Occipital lobe (tissue), 2 donors: ENCODE data around the gene DUXB. TPM values are rescaled to one million over a fixed set of nuclear protein-coding genes. Genes with fewer than 3 reads are reported as not detected.

Experiments
- DNase-seq: peaks from one replicate; lab custom pipeline; 2025; lab: John Stamatoyannopoulos, UW
- total RNA-seq: library from RNA; depleted of rRNA; stranded (reverse); fragments of >200 nt; gene quantifications from one replicate; pipeline ENCODE4 v1.2.3, GENCODE V29; 2014

Gene DUXB, protein sequence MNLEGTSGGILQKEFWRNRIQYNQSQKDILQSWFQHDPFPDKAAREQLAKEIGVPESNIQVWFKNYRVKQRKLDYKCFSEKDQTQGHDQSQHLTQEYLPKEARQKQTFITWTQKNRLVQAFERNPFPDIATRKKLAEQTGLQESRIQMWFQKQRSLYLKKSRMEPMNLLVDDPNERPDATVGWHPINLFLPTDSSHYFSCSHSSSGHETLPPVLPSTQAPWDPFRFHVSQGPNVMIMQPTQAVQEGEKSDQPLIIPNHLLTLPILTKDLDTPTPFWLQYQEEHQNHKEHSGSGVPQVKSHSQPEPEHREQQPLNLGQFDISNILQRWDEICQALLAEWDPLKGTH
- not detected for total RNA-seq

DNA sequence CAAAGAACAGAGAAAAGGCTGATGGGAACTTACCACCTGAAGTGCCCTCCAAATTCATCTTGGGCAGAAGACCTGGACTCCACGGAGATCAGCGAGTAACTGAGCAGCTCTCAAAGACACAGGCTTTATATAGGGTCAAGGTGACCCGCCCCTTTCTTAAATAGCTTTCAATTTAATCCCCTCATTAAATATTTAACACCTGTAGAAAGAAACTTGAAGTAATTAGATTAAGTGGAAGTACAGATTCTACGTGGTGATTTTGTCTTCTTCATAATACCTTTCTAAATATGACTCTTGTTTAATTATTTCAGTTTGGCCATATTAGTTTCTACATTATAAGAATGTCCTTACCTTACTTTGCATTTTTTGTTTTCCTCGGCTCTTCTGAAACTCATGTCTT is at the start of gene DUXB:
DUXB (minus strand) TSS at position 101 of the 400 bp plus-strand sequence; CDS start at position 58, 43 bp downstream.
- no peak for DNase-seq

DNA sequence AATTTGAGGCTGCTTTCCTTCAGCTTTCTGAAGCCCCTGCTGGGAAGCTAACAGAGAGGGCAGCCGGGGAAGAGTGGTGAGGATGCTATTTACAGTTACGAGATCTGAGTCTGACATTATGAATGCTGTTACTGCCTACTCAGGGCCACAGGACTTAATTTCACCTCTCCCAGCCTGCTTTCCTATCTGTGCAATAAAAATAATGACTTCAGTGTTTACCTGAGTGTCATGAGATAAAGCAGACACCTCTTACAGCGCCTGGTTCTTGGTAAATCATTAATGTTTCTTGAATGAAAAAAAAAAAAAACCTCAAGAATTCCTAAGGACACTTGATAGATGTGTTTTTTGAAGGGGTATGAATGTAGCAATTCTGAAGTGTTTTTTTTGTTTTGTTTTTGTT is 49.3 kb upstream of the DUXB start:
- no peak for DNase-seq

DNA sequence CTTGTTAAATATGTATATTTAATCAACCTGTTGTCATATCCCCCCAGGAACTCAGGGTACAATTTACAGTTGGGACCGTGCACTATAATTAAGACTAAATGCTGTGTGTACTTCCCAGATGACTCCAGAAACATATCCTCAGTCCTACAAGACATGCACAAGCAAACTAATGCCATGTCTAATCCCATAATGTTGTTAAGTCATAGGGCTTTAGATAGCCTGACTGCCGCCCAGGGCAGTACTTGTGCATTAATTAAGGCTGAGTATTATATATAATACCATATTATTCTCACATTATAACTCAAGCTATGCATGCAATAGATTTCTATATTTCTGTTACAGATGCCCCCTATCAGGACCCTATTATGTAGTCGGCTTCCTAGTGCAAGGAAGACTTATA is 45.1 kb upstream of the DUXB start:
- no peak for DNase-seq

DNA sequence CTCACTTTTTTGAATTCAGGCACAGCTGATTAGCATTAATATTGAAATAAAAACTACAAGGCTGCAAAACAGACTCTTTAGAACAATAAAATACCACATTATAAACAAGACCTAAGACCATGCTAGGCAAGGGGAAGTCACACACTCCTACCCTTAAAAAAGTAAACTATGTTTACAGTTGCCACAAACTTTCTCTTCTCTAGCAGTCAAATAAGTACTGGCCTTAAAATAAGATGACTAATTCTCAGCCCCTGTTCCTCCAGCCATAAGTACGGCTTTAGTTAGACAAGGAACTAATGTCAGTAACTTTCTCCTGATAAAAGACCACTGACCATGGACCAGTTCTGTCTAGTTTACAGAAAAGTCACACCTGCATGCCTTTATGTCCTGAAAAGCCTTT is 44.6 kb upstream of the DUXB start:
- no peak for DNase-seq

DNA sequence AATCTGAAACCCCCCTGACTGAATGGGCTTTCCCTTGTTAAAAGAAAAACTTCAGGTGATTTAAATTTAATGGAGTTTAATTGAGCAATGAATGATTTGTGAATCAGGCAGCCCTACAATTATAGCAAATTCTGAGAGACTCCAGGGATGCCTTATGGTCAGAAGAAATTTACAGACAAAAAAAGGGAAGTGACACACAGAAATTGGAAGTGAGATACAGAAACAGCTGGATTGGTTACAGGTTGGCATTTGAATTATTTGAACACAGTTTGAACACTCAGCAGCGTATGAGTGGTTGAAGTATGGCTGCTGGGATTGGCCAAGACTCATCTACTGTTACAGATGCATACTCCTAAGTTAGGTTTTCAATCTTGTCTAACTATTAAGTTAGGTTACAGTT is 44.0 kb upstream of the DUXB start:
- no peak for DNase-seq

DNA sequence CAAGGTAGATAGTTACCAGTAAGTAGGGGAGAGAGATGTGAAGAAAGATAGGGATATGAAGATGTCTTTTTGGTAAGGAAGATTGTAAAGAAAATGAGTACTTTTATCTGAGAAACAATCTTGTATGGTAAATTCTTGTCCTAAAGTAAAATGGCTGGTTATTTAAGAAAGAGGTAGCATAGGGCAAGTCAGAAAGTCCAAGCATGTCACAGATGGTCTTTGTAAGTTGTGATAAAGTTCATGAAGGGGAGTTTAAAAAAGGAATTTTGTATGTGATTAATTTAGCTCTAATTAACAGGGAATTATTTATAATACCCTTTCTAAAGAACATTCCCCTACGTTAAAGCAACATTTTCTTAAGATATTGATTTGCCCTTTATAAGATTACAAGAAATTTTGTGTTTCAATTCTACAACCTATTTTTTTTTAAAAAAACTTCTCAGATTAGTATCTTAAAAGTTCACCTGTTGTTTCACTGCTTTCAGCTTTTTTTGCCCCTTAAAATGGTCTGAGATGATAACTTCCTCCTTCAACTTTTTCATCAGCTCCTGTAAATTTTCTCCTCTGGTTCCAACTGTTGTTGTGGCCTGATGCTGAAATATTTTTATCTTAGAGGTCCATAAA is 41.3 kb upstream of the DUXB start:
- no peak for DNase-seq

DNA sequence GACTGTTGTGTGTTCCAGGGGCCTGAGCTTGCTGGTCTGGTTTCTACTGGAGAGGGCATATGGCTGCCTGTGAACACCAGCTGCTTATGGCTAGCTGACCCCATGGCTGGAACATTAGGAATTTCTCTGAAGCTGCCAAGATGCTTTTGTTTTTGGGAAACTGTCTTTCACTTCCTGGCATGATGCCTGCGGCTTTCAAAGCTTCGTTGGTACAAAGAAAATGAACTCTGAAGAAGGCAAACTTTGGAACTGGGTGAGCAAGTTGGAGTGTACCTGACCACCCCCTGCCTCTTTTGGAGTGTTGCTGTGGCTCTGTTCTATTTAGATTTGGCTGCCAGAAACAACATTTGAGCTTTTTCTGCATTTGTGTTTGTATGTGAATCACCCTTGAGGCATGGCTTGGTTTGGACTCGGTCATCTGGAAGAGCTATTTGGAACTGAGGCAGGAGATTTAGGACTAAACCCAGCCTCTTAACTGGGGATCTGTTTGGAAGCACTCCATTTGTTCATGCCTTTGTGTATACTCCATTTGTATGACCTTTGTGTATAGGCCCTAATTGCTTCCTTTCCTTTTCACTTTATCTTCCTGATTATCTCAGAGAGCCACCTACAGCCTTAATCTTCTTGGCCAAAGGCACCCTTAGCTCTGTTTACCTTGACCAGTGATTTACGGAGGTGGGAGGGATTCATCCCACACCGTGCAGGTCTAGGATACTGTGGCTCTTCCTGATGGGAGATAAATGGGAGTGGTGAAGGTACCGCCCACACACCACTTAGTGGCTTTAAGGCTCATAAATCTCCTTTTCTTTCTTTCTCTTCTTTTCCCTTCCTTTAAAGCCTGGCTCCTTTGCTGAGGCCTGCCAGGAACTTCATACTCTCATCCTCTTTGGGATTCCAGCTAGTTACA is 32.3 kb upstream of the DUXB start:
- no peak for DNase-seq

DNA sequence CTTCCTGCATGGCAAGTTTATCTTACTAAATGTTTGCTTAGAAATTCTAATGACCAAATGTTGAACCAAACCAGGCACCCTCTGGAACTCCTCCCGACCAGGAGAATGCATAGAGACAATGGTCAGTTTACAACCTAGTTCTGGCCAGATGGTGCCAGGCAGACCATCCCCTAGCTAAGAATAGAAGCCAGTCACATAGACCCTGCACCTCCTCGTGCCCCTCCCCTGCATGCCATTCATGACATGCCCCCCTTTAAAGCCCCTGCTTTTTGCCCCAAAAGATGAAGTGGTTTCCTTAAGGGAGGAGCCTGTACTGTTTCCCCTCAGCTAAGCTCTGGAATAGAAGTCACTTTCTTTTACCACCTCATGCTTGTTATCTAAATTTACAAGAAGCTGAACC is 31.6 kb upstream of the DUXB start:
- DNase-seq, result no peak

DNA sequence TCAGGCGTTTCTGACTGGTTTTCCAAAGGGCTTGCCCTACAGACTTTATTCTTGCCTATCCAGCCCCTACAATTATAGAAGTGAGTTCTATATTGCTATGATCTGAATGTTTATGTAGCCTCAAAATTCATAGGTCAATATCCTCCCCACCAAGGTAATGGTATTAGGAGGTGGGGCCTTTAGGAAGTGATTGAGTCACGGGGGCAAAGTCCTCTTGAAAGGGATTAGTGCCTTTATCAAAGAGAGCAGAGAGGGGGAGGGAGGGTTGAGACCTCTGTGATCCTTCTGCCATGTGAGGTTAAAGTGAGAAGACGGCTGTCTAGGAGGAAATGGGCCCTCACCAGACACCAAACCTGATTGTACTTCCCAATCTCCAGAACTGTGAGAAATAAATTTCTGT is 26.0 kb upstream of the DUXB start:
- DNase-seq, result no peak

DNA sequence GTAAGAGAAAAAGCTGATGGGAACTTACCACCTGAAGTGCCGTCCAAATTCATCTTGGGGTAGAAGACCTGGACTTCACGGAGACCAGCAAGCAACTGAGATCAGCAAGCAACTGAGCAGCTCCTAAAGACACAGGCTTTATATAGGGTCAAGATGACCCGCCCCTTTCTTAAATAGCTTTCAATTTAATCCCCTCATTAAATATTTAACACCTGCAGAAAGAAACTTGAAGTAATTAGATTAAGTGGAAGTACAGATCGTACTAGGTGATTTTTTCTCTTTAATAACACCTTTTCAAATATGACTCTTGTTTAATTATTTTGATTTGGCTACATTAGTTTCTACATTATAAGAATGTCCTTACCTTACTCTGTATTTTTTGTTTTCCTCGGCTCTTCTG is 25.1 kb upstream of the DUXB start, which contains the start of gene CPHXL:
CPHXL (minus strand) TSS at position 101 of the 400 bp plus-strand sequence; CDS start at position 53, 48 bp downstream.
- no peak for DNase-seq

DNA sequence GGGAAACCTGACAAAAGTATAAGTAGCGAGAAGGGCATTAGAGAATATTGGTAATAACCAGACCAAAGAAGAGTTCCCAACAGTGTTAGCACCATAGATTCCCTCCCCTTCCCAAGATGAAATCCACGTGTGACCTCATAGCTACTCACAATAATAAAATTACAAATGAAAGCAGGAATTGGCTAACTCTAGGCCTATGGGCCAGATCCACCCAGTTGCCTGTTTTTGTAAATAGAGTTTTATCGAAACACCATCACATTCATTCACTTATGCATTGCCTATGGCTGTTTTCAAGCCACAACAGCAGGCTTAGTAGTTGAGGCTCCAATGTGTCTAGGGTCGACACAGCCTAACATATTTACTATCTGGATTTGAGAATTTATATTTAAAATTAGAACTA is 17.2 kb upstream of the DUXB start:
- no peak for DNase-seq

DNA sequence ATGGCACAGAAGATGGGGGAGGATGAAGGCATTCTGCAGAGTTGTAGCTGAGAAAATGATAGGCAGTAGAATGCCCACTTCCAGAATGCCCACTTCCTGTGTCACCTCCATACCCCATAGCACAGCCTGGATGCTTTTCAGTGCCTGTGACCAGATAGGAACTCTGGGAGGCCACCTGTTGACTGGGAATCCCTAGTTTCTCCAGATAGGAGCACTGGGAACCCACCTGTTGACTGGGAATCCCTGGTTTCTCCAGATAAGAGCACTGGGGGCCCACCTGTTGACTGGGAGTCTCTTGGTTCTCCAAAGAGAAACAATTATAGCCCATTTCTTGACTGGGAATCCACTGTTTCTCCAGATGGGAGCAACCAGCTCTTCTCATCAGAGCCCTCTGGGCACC is 13.4 kb upstream of the DUXB start:
- DNase-seq, result no peak

DNA sequence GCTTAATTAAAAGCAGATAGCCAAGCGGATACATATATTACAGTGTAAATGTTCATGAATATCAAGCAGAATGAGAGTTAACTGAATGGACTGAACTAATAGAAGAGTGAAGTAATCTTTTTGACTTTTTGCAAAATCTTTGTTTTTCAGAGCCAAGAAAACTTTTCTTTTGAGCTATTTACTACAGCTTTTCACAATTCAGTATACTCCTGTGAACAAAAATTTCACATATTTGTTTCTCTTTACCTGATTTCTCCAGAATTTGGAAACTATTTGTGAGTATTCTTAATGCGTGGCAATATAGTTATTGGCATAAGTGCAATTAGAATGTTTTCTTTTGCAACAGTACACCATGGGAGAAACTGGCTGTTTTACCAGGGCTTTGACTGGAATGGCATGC is 9.1 kb upstream of the DUXB start:
- no peak for DNase-seq

DNA sequence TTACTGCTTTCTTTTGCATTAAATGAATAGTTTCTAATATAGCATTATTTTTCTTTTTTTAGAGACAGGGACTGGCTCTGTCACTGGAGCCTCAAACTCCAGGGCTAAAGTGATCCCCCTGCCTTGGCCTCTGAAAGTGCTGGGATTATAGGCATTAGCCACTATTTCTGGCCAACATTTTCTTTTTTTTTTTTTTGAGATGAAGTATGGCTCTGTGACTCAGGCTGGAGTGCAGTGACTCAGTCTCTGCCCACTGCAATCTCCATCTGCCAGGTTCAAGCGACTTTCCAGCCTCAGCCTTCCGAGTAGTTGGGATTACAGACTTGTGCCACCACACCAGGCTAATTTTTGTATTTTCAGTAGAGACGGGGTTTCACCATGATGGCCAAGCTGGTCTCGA is 2.0 kb upstream of the DUXB start:
- DNase-seq, result no peak

DNA sequence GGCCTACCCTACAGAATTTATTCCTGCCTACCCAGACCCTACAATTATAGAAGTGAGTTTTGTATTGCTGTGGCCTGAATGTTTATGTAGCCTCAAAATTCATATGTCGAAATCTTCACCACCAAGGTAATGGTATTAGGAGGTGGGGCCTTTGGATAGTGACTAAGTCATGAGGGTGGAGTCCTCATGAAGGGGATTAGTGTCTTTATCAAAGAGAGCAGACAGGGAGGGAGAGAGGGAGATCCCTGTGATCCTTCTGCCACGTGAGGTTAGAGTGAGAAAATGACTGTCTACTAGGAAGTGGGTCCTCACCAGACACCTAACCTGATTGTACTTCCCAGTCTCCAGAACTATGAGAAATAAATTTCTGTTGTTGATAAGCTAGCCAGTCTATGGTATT is 981 bp upstream of the DUXB start:
- DNase-seq, result no peak

DNA sequence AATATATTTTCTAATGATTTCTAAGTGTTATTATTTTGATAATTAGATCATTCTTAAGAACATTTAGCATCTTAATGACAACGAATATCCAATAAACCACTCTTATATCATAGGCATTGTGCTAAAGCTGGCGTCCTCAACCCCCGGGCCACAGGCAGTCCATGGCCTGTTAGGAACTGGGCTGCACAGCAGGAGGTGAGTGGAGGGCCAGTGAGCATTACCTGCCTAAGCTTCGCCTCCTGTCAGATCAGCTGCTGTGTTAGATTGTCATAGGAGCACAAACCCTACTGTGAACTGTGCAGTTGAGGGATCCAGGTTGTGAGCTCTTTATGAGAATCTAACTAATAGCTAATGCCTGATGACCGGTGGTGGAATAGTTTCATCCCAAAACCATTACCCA is 3.7 kb downstream of the DUXB start:
- no peak for DNase-seq

DNA sequence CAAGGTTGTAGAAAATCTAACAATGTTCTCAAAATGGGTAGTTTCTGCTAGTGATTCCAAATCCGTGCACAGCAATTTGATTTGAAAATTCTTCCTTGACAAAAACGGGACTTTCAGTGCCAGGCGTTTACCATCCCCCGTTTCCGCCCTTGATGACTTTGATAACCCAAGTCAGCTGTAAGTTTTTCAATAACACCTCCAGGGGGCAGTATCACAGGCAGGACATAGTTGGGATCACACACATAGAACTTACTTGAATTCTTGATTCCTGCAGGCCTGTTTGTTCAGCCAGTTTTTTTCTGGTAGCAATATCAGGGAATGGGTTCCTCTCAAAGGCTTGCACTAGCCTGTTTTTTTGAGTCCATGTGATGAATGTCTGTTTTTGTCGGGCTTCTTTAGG is 5.6 kb downstream of the DUXB start:
- no peak for DNase-seq

DNA sequence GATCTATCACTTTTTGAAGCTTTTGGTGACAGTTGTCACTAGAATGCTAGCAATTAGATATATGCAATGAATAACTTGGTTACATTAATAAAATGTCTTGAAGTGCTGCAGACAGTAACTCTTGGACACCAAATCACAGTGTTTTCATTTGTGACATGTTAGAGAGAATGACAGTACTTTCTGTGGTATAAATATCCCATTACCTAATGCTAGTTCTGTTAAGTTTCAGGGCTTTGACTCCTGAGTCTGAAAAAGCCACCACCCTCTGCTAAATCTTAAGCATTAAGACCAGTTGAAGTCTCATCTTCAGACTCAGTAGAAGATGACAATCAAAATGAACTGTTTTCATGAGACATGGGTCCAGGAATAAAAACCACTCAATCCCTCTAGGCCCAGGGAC is 13.9 kb downstream of the DUXB start:
- no peak for DNase-seq

DNA sequence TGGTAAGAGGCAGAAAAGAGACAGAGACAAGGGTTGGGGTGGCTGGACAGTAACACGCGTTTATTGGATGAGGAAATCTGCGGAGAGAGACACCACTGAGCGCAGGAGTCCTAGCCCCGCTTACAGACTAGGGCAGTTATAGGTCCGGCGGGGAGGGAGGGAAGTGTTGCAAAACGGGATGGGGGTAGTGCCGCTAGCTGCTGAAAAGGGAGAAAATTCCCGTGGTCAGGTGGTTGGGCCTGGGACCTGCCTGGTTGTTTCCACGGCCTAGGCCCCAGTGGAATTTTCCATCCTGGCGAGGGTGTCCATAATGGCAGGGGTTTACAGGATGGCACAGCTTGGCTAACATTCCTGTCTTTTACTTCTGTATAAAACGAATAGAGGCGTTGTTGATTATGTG is 19.0 kb downstream of the DUXB start:
- no peak for DNase-seq

DNA sequence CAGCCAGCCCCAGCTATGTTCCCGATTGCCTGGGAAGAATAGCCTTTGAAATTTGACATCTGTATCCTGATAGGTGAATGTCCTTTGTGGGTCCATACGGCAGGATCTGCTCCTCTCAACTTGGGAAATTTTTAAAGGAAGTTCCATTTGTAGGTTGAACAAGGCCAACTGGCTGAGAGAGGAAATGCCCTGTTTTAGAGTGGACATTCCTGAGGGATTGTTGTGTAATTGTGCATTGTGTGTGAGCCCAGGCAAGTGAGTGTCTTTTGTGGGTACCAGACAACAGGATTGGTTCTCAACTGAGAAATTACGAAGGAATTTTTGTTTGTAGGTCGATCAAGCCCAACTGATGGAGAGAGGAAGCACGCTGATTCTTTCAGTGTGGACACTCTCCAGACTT is 21.9 kb downstream of the DUXB start:
- DNase-seq, result no peak

DNA sequence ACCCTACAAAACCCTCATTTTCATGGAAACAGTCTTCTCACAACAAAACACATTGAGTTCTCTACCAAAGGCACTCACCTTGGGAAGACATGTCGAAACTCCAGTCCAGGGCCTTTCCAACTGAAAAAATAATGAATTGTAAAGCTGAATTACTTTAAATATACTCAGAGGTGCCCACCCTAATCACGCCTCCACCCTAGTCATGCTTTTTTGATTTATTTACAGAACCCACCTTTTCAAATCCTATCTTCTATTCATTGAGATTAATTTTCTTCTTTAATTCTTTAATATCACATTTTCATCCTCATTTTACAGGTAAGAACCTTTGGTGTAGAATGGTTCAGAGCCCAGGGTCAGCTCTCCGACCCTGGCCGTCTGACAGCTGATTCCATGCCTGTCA is 24.4 kb downstream of the DUXB start, which contains the start of gene CPHXL2:
CPHXL2 (minus strand) TSS at position 101 of the 400 bp plus-strand sequence; CDS start at position 91, 10 bp downstream.
- DNase-seq, result no peak

DNA sequence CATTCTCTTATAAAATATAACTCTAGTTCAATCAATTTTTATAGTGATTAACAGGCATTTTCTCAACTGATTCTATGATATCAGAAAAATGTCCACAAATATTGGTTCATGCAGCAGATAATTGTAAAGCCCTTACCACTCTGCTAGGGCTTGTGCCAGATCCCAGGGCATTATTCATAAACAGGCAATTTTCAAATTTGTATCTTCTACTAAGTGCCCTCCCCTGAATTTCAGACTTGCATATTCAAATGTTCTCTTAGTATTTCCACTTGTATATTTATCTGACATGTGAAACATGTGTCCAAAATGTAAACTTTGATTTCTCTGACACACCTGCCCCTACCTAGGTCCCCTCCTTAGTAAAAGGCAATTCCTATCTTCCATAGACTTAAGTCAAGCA is 33.8 kb downstream of the DUXB start:
- DNase-seq, result no peak
